ENCODE measurements around the gene RRM2. TPM values are rescaled to one million over a fixed set of nuclear protein-coding genes. Genes with fewer than 3 reads are reported as not detected.

The RRM2 gene
- total and polyA plus RNA-seq, 2 donors (not counting 1 experiment from before 2014, with no cell fraction given), result 6.1 to 36.3 TPM

GRCh38 chr2:10175441-10175840, 52.9 kb downstream of the RRM2 start:
- TF ChIP-seq CTCF (conservative IDR thresholded peaks at IDR 0.05 in 1 of 2, IDR thresholded peaks at IDR 0.05 in 1 of 2; ENCODE audit: low read depth in 1 of 2, low read length in 2 of 2) (no peak), EZH2 (IDR thresholded peaks at IDR 0.05; ENCODE audit: low read length, missing control alignments) (no peak)
- no peak for DNase-seq (ENCODE audit: low read depth in 2 of 2)
- Histone ChIP-seq H3K27ac (ENCODE audit: insufficient read depth, low read length) (no peak overlapping the region), H3K9ac (ENCODE audit: insufficient read depth, low read length) (no peak overlapping the region), H3K9me3 (ENCODE audit: control insufficient read depth, insufficient read depth, low read depth, low read length) (no peaks in the 10 kb centered on the region), H4K20me1 (ENCODE audit: control insufficient read depth, extremely low read depth, insufficient read depth, low read length) (no peaks in the 10 kb centered on the region), H3K4me2 (ENCODE audit: extremely low read depth, insufficient read depth, low read length) (no peak overlapping the region), H3K4me3 (replicated peaks in 1 of 4; ENCODE audit: control extremely low read depth in 1 of 4, insufficient read depth in 1 of 4, low read depth in 3 of 4, low read length in 4 of 4) (no peak overlapping the region), H3K4me1 (ENCODE audit: control insufficient read depth, extremely low read depth, insufficient read depth, low read length) (peaks cover under 1% of the 10 kb centered on the region), H3K79me2 (ENCODE audit: control insufficient read depth, insufficient read depth, low read length) (no peaks in the 10 kb centered on the region), H3K36me3 (ENCODE audit: control insufficient read depth, insufficient read depth, low read length) (no peaks in the 10 kb centered on the region), H2AFZ (ENCODE audit: low read length) (no peak overlapping the region), H3K27me3 (ENCODE audit: control insufficient read depth, insufficient read depth, low read length) (no peaks in the 10 kb centered on the region)

- Histone ChIP-seq H3K36me3 (ENCODE audit: control insufficient read depth, insufficient read depth, low read length) (no peaks in the 10 kb centered on the region), H4K20me1 (ENCODE audit: control insufficient read depth, extremely low read depth, insufficient read depth, low read length) (no peaks in the 10 kb centered on the region), H3K4me1 (ENCODE audit: control insufficient read depth, extremely low read depth, insufficient read depth, low read length) (no peaks in the 10 kb centered on the region), H3K79me2 (ENCODE audit: control insufficient read depth, insufficient read depth, low read length) (no peaks in the 10 kb centered on the region), H3K9ac (ENCODE audit: insufficient read depth, low read length) (no peak overlapping the region), H3K9me3 (ENCODE audit: control insufficient read depth, insufficient read depth, low read depth, low read length) (no peaks in the 10 kb centered on the region), H2AFZ (ENCODE audit: low read length) (no peak overlapping the region), H3K27ac (ENCODE audit: insufficient read depth, low read length) (no peak overlapping the region), H3K27me3 (ENCODE audit: control insufficient read depth, insufficient read depth, low read length) (no peaks in the 10 kb centered on the region), H3K4me2 (ENCODE audit: extremely low read depth, insufficient read depth, low read length) (no peak overlapping the region), H3K4me3 (replicated peaks in 1 of 4; ENCODE audit: control extremely low read depth in 1 of 4, insufficient read depth in 1 of 4, low read depth in 3 of 4, low read length in 4 of 4) (no peak overlapping the region)
- DNase-seq (ENCODE audit: low read depth in 2 of 2), result no peak
- no peak for TF ChIP-seq EZH2 (IDR thresholded peaks at IDR 0.05; ENCODE audit: low read length, missing control alignments)
- no peak for TF ChIP-seq CTCF (conservative IDR thresholded peaks at IDR 0.05 in 1 of 2, IDR thresholded peaks at IDR 0.05 in 1 of 2; ENCODE audit: low read depth in 1 of 2, low read length in 2 of 2)
These were observed 56.2 kb downstream of the RRM2 start for GRCh38 chr2:10178751-10179150.

GRCh38 chr2:10179422-10179821, 56.9 kb downstream of the RRM2 start:
- peak in 1 of 2 donors; percentile 77 for DNase-seq (ENCODE audit: low read depth in 2 of 2)

More at GRCh38 chr2:10179422-10179821, 56.9 kb downstream of the RRM2 start:
- Histone ChIP-seq H3K4me2 (ENCODE audit: extremely low read depth, insufficient read depth, low read length) (no peak overlapping the region), H3K4me3 (replicated peaks in 1 of 4; ENCODE audit: control extremely low read depth in 1 of 4, insufficient read depth in 1 of 4, low read depth in 3 of 4, low read length in 4 of 4) (no peak overlapping the region), H3K79me2 (ENCODE audit: control insufficient read depth, insufficient read depth, low read length) (no peaks in the 10 kb centered on the region), H3K9me3 (ENCODE audit: control insufficient read depth, insufficient read depth, low read depth, low read length) (no peaks in the 10 kb centered on the region), H3K36me3 (ENCODE audit: control insufficient read depth, insufficient read depth, low read length) (no peaks in the 10 kb centered on the region), H3K9ac (ENCODE audit: insufficient read depth, low read length) (no peak overlapping the region), H3K27me3 (ENCODE audit: control insufficient read depth, insufficient read depth, low read length) (no peaks in the 10 kb centered on the region), H4K20me1 (ENCODE audit: control insufficient read depth, extremely low read depth, insufficient read depth, low read length) (no peaks in the 10 kb centered on the region), H3K4me1 (ENCODE audit: control insufficient read depth, extremely low read depth, insufficient read depth, low read length) (no peaks in the 10 kb centered on the region), H3K27ac (ENCODE audit: insufficient read depth, low read length) (no peak overlapping the region), H2AFZ (ENCODE audit: low read length) (no peak overlapping the region)
- no peak for TF ChIP-seq EZH2 (IDR thresholded peaks at IDR 0.05; ENCODE audit: low read length, missing control alignments)
- no peak for TF ChIP-seq CTCF (conservative IDR thresholded peaks at IDR 0.05 in 1 of 2, IDR thresholded peaks at IDR 0.05 in 1 of 2; ENCODE audit: low read depth in 1 of 2, low read length in 2 of 2)
